ENCODE measurements around the gene GSC2.

GSC2 gene

DNA sequence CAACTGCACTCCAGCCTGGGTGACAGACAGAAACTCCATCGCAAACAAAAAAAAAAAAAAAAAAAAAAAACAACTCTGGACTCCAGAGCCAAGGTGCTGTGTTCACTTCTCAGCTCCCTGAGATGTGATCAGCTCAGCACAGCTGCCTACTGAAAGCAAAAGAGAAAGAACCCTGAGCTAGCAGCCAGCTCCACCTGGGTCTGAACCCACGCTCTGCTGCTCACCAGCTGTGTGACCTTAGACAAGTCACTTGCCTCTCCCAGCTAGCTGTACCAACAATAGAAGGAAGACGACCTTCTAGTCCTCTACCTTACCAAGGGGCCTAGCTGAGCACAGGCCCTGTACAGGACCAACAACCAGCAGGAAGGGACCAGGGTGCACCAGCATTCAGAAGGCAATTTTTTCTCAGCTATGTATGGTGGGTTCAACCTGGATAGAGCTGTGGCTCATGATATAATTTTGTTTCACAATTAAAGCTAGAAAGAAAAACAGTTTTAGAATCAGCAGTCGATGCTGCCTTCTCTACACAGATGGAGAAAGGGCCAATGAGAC, 31.7 kb downstream of the GSC2 start:
- DNase-seq, result peak in 1 of 5 experiments; percentile 38

DNA sequence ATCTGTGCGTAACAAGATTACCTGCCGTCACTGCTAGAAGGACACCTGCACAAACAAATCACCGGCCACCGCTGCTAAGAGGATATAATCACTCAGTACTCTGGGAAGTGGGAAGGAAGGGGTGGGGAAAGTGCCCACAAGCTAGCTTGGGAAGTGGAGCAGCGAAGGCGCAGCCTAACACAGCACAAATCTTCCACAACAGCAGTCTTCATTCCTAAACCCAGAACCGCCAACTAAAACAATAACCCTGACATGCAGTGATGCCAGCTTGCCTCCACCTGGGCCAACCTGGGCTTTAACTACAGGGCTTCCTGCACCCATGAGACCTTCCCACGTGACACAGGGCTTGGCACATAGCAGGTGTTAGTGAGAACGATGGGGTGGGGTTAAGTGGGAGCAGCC, 33.0 kb downstream of the GSC2 start:
- DNase-seq, result no peak

DNA sequence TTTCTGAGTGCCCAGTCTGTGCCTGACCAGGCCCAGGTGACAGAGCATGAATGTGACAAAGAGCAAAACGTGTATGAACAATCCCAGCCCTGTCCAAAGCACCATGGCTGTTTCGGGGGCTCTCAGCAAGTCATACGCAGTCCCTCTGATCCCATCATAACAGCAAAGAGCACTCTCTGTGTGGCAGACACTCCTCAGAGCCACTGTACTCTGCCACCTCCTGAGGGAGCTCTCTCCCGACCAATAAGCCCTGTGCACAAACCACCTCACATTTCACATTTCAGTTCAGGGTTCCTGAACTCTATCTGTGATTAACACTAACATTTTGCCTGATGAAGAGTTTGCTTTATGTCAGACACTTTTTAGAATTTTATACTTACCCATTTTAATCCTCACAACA, 34.5 kb downstream of the GSC2 start:
- peak in 1 of 5 experiments; percentile 22 for DNase-seq

DNA sequence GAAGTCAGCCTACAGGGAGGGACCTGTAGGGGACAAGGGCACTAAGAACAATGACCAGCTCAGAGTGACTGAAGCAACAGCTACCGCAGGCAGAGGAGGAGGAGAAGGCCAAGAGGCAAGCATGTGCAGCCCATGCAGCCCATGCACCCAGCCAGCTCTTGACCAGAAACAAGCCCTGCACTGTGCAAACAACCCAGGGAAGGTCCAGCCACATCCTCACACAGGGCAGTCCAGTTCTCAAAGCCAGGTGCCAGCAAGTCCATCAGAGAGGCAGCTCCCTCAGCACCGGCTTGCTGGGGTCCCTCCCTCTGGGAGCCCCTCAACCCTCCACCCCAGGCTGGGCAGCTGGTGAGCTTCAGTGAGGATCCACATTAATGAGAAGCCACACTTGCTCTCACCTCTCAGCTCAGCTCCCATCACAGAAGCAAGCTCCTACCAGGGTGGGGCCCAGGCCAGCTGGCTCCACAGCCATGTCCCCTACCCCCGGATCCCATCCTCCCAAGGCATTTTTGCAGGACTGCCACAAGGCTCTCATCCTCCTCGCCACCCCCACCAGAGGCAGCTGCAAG, 35.0 kb downstream of the GSC2 start:
- no peak for DNase-seq

DNA sequence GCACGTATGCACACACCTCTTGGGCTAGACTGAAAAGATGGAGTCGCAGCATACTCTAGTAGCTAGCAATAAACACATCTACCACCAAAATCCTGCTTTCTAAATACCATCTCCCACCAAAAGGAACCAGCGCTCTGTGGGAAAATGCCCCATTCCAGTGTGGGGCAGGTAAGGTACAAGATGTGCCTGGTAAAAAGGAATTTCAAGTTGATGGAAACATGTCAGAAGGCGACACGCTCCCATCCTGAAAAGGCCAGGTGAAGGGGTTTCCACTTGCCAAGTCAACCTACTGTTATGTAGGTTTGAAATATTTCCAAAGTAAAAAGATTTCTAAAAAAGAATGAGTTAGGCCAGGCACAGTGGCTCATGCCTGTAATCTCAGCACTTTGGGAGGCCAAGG, 36.7 kb downstream of the GSC2 start:
- no peak for DNase-seq

DNA sequence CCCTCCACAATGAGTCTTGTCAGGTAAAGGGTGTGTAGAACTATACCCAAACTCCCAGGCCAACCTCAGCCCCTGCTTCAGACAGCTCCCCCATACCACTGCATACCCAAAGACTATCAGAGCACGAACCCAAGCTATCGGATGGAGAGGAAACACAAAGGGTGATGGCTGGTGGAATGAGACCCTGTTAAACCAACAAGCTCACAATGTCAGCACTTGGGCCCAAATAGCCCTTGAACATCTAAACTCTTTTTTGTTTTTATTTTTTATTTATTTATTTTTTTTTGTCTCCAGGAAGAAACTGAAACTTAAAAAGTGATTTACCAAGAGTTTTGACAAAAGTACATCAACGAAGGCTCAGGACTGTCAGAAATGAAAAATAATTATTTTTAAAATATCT, 38.5 kb downstream of the GSC2 start:
- no peak for DNase-seq

DNA sequence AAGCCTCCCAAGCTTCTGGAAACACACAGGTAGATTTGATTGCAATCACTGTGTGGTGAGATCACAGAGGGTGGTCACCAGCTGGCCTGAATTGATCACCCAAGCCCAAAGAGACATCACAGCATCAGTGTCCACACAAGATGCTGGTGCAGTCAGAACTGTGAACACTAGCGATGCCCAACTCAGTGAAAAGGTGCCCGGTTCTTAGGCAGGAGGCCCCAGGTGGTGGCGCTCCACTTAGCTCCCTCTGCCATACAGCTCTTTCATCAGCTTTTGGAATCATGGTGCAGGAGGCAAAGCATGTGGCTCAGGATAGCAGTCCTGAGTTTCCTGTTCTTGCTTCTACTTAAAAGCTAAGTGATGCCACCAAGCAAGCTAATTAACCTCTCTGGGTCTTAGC, 39.0 kb downstream of the GSC2 start:
- no peak for DNase-seq

DNA sequence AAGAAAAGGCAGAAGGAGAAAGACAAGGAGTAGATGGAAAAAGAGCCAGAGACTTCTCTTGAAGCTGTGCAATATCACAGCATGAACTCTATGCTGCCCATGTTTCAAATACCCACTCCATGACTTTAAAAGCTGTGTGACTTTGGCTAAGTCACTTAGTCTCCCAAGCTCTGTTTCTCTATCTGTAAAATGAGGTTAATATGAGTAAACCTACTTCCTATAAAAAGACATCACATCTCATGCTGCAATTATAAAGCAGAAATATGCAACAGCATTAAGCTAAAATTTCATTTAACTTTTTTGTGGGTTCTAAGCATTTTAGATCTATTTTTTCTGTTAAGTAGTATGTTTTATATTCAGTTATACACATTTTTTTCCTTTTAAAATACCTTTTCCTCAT, 39.4 kb downstream of the GSC2 start:
- no peak for DNase-seq

DNA sequence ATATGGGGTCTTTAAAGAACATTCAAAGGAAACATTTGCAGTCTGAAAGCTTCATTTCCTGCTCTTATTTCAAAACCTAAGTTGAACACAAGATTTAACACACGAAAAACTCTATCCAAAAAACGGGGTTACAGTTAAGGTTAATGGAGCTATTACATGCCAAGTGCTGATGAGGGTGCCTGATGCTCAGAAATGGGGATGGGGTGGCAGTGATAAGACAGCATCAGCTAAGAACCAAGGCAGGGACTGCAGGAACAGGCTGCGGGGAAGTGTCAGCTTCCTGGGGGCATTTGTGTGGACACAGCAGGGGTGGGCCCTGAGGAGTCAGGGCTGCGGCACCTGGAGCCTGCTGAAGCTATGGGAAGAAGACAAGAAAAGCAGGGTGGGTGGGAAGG, 40.0 kb downstream of the GSC2 start:
- DNase-seq, result no peak

DNA sequence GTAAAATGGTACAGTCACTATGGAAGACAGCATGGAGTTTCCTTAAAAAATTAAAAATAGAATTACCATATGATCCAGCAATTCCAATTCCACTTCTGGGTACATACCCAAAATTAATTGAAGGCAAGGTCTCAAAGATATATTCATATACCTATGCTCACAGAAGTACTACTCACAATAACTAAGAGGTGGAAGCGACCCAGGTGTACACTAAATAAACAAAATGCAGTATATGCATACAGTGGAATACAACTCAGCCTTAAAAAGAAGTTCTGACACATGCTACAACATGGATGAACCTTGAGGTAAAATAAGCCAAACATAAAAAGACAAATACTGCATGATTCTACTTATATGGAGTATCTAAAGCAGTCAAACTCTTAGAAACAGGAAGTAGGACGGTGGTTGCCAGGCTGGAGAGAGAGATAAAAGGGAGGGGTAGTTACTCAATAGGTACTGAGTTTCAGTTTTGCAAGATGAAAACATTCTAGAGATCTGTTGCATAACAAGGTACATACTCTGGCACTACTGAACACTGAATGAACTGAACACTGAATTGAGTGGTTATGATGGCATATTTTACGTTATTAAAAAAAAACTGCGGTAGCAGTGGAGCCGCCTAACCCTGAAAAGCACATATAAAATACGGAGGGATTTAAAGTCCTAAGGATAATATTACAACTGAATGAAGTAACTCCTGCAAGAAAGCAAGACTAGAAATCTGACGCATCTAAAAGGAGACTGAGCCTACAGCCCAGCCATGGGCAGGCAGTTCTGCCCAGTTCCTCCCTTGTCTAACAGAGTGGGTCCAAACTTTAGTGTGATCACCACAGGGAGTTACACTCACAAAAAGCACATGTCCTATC, 40.7 kb downstream of the GSC2 start:
- peak in 3 of 5 experiments; percentile 39 to 84 (median 58) for DNase-seq

DNA sequence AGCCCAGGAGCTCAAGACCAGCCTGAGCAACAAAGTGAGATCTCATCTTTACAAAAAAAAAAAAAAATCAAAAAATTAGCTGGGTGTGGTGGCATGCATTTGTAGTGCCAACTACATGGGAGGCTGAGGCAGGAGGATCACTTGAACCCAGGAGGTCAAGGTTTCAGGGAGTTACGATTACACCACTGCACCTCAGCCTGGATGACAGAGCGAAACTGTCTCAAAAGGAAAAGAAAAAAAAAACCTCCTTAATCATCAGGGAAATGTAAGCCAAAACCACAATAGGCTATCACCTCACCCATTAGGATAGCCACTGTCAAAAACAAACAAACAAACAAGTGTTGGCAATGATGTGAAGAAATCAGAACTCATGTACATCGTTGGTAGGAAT, 41.3 kb downstream of the GSC2 start:
- no peak for DNase-seq

DNA sequence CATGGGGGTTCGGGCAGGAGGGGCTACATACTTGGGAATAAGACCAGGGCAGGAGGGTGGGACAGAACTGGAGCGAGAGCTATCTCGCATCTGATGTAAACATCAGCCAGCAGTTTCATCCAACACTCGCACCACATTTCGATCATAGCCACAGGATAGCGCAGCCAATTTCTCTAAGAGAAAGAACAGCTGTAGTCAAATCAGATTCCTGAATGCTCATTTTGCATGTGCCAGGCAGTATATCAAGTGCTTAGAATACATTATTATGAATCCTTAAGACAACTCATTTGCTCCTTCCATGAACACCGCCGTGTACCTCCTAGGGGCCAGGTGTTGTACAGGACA, 42.4 kb downstream of the GSC2 start:
- no peak for DNase-seq

DNA sequence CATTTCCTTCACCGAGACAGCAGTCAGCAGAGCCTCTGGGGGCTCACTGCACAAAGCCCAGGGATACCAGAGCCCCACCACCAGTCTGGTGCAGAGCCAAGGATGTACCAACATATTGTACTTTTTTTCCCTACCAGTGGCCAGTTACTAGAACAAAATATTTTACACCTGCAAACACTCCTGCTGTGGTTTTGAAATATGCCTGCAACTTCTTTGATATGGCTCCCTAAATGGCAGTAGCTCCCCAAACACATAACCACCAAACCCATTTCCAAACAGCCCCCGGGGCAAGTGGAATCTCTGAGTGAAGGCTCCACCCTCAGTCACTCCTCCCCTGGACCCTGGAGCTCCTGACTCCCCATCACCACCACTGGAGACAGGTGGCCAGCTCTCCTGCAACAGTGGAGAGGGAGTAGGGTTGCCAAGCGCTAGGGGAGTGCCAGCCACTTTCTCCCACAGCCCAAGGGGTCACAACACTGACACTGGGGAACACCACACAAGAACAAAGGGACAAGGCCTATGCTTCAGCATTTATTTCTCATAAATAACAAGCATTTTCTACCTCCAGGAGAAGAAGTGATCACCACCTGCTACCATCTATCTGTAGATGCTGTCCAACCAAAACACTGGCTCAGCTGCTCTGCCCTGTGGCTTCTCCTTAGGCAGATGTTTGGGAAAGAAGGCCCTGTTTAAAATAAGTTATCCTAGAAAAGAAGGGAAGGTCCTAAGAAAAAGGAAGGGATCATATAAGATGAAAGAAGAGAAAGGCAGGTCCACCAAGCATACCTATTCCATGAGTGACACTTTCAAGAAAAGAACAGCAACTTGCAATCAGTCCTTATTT, 43.0 kb downstream of the GSC2 start:
- DNase-seq, result no peak

DNA sequence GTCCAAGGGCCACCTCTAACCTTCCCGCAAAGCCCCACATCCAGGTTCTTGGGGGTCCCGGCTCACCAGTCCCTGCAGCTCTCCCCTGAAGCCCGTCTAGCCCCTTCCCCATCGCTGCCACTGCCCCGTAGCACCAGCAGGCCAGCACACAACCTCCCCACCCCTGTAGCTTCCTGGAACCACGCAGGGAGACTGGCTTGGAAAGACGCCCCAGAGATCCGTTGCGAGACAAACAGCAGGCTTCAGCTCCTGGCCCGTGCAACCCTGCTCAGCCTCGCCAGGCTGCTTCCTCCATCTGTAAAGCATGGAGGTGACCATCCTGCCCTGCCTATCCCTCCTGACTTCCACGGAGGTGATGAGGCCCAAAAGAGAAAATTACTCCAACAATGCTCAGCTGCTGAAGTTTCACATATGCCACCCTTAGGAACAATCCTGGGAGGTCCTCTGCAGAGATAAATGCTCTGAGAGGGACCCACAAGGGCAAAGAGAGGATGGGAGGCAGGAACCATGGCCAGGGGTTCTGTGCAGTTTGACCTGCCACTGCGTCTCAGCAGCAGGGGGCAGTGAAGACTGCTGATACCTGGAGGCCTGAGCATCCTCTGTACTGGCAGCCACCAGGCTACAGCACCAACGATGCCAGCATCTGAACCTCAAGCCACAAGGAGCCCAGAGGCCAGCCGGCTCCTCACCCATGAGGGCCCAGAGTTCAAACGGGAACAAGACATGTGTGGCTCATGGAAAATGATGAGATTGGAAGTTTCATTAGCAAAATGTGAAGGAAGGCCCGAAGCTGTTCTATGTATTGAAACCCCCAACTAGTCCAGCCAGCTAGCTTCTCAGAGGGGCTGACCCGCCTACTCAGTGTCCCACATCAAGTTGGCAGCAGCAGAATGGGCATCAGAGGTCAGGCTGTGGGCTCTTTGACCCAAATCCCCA, 44.0 kb downstream of the GSC2 start:
- DNase-seq, result peak in 2 of 5 experiments; percentile 47 to 49

DNA sequence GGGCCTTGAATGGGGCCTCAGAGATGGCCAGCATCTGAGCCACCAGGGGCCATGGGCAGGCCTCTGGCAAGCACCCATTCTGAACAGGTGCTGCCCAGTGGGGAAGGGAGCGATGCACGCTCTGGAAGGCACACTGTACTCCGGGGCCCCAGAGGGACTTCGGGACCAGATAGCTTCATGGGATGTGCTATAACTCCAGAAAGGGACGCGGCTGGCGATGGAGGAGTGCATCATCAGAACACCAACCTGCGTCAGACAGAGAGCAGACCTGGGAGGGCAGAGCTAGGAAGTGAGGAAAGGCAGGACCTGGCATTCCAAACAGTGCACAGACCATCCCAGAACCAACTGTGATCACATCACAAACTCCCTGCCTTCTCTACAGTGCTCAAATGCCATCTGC, 44.6 kb downstream of the GSC2 start:
- no peak for DNase-seq

DNA sequence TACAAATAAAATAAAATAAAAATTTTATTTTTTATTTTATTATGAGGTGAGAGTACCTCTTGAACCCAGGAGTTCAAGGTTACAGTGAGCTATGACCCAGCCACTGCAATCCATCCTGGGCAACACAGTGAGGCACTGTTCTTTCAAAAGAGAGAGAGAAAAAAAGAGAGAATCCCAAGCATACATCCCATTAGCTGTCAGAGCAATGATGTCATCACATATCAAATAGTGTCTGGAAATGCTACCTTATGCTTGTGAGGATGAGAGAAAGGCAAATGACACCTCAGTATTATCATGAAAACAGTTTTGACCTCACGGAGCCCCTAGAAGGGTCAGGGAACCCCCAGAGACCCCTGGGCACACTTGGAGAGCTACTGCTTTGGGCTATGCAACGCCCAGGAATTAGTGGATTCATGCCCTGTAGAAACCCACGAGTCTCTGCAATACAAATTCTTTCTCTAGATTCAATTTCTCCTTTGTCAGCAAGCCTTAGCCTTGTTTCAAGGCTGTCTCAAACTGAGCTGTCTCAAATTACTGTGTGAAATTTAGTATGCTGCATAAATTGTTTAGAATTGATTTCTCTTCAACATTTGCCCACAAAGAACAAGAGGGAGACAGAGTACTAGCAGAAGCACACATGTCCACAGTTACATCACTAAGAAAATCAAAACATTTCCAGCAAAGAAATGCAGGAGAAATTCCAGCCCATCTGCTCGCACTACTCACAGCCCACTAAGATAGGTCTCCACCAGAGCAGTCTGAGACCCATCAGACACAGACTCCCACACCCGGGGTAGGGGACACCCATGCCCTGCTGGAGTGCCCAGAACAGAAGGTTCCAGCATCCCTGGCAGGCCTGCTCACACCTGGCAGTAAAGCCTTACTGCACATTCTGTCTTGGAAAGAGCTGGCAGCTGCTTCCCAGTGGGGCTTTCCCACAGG, 45.9 kb downstream of the GSC2 start:
- no peak for DNase-seq

DNA sequence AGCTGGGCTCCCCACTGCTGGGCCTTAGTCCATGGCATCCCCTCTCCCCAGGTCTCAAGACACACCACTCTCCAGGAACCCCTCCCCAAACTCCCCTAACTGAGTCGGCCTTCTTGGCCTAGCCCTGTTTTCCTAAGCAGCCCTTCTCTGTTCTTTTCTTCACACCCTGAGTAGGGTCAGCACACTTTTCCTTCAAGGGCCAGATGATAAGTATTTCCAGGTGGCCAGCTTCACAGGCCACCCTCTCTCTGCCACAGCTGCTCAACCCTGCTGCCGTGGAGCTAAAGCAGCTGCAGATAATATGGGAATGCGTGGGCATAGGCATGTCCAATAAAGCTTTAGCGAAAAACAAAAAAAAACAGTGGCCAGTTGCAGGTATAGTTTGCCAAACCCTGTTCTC, 51.9 kb downstream of the GSC2 start:
- DNase-seq, result no peak

DNA sequence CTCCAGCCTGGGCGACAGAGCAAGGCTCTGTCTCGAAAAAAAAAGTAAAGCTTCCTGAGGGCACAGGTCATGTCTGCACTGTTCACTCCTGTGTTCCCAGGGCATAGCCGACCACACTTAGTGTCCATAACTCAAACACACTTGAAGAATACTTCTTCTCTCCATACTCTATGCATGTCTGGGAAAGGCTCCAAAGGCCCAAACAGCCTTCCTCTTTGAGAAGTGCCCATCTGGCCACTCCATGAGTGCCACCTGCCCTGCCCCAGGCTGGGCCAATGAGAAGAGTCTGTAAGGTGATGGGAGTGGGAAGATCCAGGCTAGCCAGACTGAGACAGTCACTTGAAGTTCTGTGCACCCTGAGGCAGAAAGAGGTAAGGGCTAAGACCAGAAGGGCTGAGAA, 52.6 kb downstream of the GSC2 start:
- DNase-seq, result no peak

Measured in T-helper 2 cell (primary cell).